Cardiac muscle cell (in vitro differentiated cells and primary cell): ENCODE results near the gene FXYD2. TPM values are rescaled to one million over a fixed set of nuclear protein-coding genes. Genes with fewer than 3 reads are reported as not detected.
"Not testable (repeated sequence)": the region's sequence is repeated elsewhere in the genome, so short reads cannot be mapped to it uniquely, and the experiment has no call there.

Source experiments
- DNase-seq, 2 donors: peaks; one replicate each; pipeline versions ENCODE4 v3.0.0 to v3.0.0-alpha.2; 2010 to 2017; ENCODE audit warnings: low read depth in 1 of 2, low spot score in 1 of 2
- H3K27ac ChIP-seq: fragments of 200-600 bp; sonication (generic); 2 replicates; pipeline ENCODE4 v1.5.1; 2016
- H3K27me3 ChIP-seq: fragments of 200-600 bp; sonication (generic); 2 replicates; pipeline ENCODE4 v1.6.0; 2016; ENCODE audit warnings: control low read depth
- H3K36me3 ChIP-seq: fragments of 200-600 bp; sonication (generic); 2 replicates; pipeline ENCODE4 v1.5.1; 2016; ENCODE audit warnings: control low read depth
- H3K4me1 ChIP-seq: fragments of 200-600 bp; sonication (generic); 2 replicates; pipeline ENCODE4 v1.8.1; 2017; ENCODE audit warnings: low read depth, mild to moderate bottlenecking, mixed run types
- H3K4me3 ChIP-seq: fragments of 200-600 bp; sonication (generic); 2 replicates; pipeline ENCODE4 v1.5.1; 2016; ENCODE audit warnings: mild to moderate bottlenecking
- H3K9me3 ChIP-seq: fragments of 200-600 bp; sonication (generic); 2 replicates; pipeline ENCODE4 v1.5.1; 2017; ENCODE audit warnings: low read depth, mild to moderate bottlenecking, control low read depth
- polyA plus RNA-seq: library from polyadenylated mRNA; unstranded; fragments of >200 nt; fragmentation: Nextera tagmentation; extraction: Ambion mirVana; gene quantifications from 2 replicates; pipeline ENCODE4 v1.2.1, GENCODE V29; 2016
- total RNA-seq: library from RNA; depleted of rRNA; stranded (reverse); fragments of >200 nt; gene quantifications from 2 replicates; pipeline ENCODE4 v1.2.3, GENCODE V29; 2016
- TF ChIP-seq, protein P1 (sequence below): IDR thresholded peaks from 2 replicates; pipeline ENCODE4 v1.5.1; 2012; ENCODE audit warnings: low read depth, mild to moderate bottlenecking, low read length

The FXYD2 gene
- total and polyA plus RNA-seq, 2 experiments from 2014 or later: 2.3 to 2.4 TPM

- Histone ChIP-seq H3K27ac (no peak overlapping the region), H3K9me3 (no peaks in the 10 kb centered on the region), H3K36me3 (no peaks in the 10 kb centered on the region), H3K4me3 (no peak overlapping the region), H3K27me3 (no peaks in the 10 kb centered on the region), H3K4me1 (peaks cover 45% of the 10 kb centered on the region)
- DNase-seq: no peak
- TF ChIP-seq, protein P1, sequence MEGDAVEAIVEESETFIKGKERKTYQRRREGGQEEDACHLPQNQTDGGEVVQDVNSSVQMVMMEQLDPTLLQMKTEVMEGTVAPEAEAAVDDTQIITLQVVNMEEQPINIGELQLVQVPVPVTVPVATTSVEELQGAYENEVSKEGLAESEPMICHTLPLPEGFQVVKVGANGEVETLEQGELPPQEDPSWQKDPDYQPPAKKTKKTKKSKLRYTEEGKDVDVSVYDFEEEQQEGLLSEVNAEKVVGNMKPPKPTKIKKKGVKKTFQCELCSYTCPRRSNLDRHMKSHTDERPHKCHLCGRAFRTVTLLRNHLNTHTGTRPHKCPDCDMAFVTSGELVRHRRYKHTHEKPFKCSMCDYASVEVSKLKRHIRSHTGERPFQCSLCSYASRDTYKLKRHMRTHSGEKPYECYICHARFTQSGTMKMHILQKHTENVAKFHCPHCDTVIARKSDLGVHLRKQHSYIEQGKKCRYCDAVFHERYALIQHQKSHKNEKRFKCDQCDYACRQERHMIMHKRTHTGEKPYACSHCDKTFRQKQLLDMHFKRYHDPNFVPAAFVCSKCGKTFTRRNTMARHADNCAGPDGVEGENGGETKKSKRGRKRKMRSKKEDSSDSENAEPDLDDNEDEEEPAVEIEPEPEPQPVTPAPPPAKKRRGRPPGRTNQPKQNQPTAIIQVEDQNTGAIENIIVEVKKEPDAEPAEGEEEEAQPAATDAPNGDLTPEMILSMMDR: no peak
Observed at GRCh38 chr11:117866526-117866925, 42.0 kb upstream of the FXYD2 start.

GRCh38 chr11:117865546-117865945, 41.0 kb upstream of the FXYD2 start:
- H3K36me3 ChIP-seq, DNase-seq, H3K27me3 ChIP-seq, H3K27ac ChIP-seq, H3K9me3 ChIP-seq, H3K4me3 ChIP-seq: not testable (repeated sequence)
- H3K4me1 ChIP-seq: peaks cover 43% of the 10 kb centered on the region

DNA sequence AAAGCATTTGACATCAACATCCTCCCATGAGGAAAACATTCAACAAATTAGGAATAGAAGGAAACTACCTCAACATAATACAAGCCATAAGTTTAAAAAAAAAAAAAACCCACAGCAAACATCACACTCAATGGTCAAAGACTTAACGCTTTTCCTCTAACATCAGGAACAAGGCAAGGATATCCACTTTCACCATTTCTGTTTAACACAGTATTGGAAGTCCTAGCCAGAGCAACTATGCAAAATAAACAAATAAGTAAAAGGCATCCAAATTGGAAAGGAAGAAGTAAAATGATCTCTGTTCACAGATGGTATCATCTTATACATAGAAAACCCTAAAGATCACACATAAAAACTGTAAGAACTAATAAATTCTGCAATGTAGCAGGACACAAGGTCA, 38.8 kb upstream of the FXYD2 start:
- H3K27ac ChIP-seq: no peak overlapping the region
- DNase-seq: no peak
- H3K9me3 ChIP-seq: no peaks in the 10 kb centered on the region
- no peak overlapping the region for H3K4me3 ChIP-seq
- no peaks in the 10 kb centered on the region for H3K36me3 ChIP-seq
- TF ChIP-seq, protein P1: no peak
- no peaks in the 10 kb centered on the region for H3K27me3 ChIP-seq
- peaks cover 22% of the 10 kb centered on the region for H3K4me1 ChIP-seq

DNA sequence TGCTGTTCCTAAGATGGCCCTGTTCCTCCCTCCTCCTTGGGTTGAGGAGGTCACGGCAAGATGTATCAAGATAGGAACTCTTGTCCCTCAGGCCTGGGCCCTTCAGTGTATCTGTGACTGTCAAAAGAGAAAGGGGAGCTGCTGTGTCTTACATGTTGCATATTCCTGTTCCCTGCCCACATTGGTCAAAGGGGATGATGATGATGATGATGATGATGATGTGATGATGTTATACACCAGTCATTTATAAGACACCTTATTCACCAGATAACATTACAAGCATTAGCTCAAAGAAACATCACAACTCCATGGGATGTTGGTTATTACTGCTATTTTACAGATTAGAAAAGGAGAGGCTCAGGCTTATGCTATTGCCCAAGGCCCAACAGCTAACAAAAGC, 38.2 kb upstream of the FXYD2 start:
- Histone ChIP-seq H3K4me1 (peaks cover 18% of the 10 kb centered on the region), H3K27ac (no peak overlapping the region), H3K4me3 (no peak overlapping the region), H3K36me3 (no peaks in the 10 kb centered on the region), H3K27me3 (no peaks in the 10 kb centered on the region), H3K9me3 (no peaks in the 10 kb centered on the region)
- no peak for DNase-seq
- TF ChIP-seq, protein P1: no peak

DNA sequence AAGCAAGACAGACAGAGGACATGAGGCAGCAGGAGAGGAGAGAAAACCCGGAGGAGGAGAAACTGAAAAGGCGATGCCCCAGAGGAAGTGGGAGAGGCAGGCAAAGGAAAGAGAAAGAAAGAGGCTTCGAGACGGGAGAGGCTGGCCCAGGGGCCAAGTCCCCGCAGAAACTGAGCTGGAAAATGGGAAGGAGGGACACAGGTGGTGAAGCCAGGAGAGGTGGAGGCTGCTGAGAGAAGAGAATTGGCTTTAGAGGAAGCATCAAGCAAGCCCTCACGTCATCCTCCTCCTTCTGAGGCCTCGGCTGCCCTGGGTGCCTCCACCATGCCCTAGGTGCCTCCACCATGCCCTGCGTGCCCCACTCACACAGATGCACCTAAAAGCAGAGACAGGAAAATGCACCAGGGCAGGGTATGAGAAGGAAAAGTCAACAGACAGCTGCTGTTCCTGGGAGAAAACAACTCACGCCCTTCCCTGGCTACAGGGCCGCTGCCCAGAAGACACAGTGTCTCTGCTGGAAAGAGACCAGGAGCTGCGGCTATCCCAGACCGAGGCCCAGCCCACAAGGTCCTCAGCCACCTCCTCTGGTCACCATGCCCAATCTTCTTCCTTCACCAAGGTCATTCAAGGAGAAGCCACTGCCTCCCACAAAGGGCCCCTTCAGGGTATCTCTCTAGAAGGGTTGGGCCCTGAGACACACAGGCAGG, 37.6 kb upstream of the FXYD2 start:
- Histone ChIP-seq H3K4me3 (no peak overlapping the region), H3K27me3 (no peaks in the 10 kb centered on the region), H3K36me3 (no peaks in the 10 kb centered on the region), H3K4me1 (peaks cover 18% of the 10 kb centered on the region), H3K9me3 (no peaks in the 10 kb centered on the region), H3K27ac (peak overlapping the region; percentile 35)
- no peak for DNase-seq
- TF ChIP-seq, protein P1: no peak

DNA sequence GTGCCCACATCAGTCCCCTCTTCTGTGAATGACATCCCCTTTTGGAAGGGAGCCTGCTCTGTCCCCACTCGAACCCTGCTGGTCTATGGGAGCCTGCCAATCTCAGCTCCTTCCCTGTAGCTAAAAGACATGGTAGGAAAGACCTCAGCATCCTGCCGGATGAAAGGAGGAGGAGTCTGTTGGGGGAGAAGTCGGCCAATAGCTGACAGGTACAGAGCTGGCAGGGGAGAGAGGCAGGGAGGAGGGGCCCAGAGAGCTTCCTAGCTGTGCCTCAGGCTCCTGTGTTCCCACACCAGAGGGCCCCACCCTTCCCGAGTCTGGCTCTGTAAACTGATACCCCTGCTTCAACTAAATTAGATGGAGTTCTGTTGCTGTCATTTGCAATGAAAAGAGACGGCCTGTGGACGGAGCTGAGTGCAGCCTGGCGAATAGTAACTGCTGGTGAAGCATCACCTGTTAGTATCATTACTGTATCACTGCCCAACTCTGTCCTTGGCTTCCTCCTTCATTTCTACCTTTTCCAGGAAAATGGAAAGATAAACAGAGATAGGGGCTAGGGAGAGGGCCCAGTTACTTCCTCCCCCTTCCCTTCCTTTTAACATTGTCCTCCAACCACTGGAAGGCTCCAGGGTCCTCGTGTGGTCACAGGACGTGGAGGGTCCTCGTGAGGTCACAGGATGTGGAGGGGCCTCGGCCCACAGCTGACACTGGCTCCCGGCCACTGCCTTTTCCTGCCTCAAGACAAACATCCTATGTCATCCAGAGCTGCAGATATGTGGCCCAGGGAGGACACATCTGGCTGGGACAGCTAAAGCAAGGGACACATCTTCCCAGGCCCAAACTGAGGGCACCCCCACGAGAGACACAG, 36.8 kb upstream of the FXYD2 start:
- TF ChIP-seq, protein P1: no peak
- peaks cover 18% of the 10 kb centered on the region for H3K4me1 ChIP-seq
- H3K27me3 ChIP-seq: no peaks in the 10 kb centered on the region
- H3K36me3 ChIP-seq: no peaks in the 10 kb centered on the region
- DNase-seq: peak in 1 of 2 donors; percentile 84
- H3K27ac ChIP-seq: peak overlapping the region; percentile 35
- no peak overlapping the region for H3K4me3 ChIP-seq
- H3K9me3 ChIP-seq: no peaks in the 10 kb centered on the region
